Tibial nerve (tissue), 4 donors: ENCODE results near the gene VEZF1.

Experiments used
- EP300 ChIP-seq, 2 donors: sonication (generic); formaldehyde crosslinking; IDR thresholded peaks; one replicate each; pipeline ENCODE4 v1.6.1; 2017; ENCODE audit warnings: antibody characterized with exemption in 2 of 2, mild to moderate bottlenecking in 1 of 2
- TF ChIP-seq, protein P1 (sequence below), 5 experiments: fragments of 200-600 bp in 3 of 5; fragments of 450-650 bp in 2 of 5; sonication (generic) in 3 of 5; IDR thresholded peaks; one replicate each; pipeline ENCODE4 v1.5.1; 2016 to 2019; ENCODE audit warnings: antibody characterized with exemption in 5 of 5, mild to moderate bottlenecking in 3 of 5, moderate library complexity in 2 of 5

- TF ChIP-seq, protein P1, sequence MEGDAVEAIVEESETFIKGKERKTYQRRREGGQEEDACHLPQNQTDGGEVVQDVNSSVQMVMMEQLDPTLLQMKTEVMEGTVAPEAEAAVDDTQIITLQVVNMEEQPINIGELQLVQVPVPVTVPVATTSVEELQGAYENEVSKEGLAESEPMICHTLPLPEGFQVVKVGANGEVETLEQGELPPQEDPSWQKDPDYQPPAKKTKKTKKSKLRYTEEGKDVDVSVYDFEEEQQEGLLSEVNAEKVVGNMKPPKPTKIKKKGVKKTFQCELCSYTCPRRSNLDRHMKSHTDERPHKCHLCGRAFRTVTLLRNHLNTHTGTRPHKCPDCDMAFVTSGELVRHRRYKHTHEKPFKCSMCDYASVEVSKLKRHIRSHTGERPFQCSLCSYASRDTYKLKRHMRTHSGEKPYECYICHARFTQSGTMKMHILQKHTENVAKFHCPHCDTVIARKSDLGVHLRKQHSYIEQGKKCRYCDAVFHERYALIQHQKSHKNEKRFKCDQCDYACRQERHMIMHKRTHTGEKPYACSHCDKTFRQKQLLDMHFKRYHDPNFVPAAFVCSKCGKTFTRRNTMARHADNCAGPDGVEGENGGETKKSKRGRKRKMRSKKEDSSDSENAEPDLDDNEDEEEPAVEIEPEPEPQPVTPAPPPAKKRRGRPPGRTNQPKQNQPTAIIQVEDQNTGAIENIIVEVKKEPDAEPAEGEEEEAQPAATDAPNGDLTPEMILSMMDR (IDR thresholded peaks at IDR 0.05): no peak
- no peak for TF ChIP-seq EP300 (IDR thresholded peaks at IDR 0.05)
These were observed 40.7 kb downstream of the VEZF1 start for GRCh38 chr17:57947369-57947768.
